OCI-LY7 (cell line): Measurements from ENCODE around the gene ABCB9.

Source experiments
- CTCF ChIP-seq: fragments of 200-600 bp; sonication (generic); conservative IDR thresholded peaks from 2 replicates; pipeline ENCODE4 v1.5.1; 2014; ENCODE audit warnings: mild to moderate bottlenecking, antibody characterized with exemption, low read length, moderate library complexity, mixed read lengths
- EZH2phosphoT487 ChIP-seq: fragments of 200-600 bp; sonication (generic); IDR thresholded peaks from 2 replicates; pipeline ENCODE4 v1.6.1; 2018; ENCODE audit warnings: low read depth, borderline replicate concordance, mild to moderate bottlenecking, mixed run types, antibody characterized with exemption, low read length, moderate library complexity, mixed read lengths

DNA sequence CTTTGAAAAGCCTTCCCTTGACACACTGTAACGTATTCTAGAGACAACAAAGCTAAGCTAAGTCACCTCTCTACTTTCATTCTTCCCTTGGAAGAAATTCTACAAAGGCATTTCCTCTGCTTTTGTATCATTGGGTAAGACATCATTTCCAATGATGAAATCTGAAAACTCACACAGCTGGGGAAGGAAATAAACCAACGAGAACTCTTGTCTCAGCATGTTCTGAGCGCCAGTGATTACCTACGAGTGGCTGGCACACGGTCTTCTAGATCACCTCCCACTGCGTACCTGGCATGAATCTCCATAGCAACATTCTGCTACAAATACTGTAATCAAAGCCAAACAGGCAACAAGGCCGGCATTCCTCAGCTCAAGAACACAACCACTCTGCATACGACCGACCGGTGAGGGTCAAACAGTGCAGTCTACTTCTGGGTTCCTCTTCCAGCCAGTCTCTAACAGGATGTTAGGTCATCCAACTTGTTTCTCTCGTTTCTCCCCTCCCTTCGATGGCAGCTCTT lies 78.0 kb downstream of the ABCB9 start:
- no peak for TF ChIP-seq CTCF
- no peak for TF ChIP-seq EZH2phosphoT487
